Fibroblast of skin of back (primary cell): Measurements from ENCODE around the gene THBS3.
"Not testable (repeated sequence)": the region's sequence is repeated elsewhere in the genome, so short reads cannot be mapped to it uniquely, and the experiment has no call there.

ENCODE experiments used
- DNase-seq: peaks from one replicate; pipeline ENCODE4 v3.0.0-alpha.2; 2013

The THBS3 gene

DNA sequence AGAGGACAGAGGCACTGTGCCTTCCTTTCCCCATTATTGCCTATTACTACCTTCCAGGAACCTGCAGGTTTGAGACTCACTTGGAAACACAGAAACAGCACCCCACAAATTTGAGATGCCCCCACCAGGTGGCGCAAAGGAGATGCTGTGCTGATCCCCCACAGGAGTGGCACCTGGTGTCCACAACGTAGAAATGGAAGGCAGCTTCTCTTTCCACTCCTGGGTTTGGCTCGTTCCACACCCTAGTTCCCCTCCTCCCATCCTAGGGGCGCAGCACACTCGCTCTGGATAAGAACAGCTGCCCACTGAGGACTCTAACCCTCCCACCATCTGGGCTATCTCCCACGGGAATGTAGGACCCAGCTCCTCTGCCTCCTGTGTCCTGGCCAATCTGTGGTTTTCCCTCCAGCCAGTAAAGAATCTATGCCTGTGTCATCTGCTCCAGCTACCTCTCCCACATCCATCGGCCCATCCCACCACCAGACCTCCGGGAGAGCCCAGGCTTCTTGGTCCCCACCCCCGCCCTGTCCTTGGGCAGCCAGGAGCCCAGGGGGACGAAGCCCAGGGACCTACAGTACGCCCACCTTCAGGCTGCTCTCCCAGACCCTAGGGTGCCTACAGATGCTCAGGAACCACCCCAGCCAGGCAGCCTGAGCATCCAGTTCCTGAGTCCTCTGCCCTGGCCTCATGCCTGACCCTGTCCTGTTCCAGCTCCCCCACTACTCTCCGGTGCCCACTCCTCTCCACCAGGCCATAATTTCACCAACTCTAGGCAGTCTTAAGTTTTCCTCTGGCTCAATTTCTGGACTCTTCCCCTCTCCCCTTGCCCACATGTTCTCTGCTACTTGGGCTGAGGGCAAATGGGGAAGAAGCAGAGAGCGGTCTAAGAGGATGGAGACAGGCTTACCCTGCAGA lies 549 bp downstream of the THBS3 start:
- DNase-seq, result peak; percentile 77

DNA sequence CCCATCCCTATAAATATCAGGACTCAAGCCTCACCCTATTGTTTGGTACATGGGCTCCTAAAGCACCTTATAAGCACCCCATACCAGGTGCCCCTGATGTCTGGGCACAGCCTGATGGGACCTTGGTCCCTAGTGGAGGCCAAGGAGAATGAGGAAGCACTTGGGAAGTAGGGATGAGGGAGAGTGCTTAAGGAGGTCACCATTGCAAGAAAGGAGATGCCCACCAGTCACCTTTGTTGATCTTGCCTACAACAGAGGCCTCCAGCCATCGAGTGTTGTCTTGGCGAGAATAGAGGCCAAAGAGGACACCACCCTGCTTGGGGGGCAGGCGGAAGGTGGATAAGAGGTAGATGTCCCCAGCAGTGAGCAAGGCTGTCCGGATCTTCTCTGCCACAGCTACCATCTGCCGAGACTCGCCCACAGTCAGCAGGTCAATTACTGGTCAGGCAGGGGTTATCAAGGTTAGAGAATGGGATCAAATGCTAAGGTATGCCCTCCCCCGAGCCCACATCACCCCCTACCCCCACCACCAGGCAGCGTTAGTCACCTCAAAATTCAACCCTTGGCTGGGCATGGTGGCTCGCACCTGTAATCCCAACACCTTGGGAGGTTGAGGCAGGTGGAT lies 1.6 kb downstream of the THBS3 start:
- no peak for DNase-seq

DNA sequence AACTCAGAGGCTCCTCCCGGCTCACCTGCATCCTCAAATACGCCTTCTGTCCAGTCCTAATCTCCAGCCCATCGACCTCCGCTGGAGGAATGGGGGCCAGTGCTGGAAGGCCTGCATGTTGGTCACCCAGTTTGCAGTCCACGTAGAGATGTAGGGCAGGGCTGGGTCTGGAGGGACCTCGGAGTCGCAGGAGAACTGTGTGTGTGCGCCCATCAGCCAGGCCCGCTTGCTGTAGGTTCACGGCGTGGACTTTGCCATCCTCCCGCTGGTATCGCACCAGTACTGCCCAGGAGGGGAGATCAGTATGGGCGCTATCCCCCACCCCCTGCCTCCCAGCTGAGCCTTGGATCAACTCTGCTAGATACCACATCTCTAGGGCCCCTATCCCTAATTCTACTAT lies 2.7 kb downstream of the THBS3 start:
- DNase-seq, result no peak

DNA sequence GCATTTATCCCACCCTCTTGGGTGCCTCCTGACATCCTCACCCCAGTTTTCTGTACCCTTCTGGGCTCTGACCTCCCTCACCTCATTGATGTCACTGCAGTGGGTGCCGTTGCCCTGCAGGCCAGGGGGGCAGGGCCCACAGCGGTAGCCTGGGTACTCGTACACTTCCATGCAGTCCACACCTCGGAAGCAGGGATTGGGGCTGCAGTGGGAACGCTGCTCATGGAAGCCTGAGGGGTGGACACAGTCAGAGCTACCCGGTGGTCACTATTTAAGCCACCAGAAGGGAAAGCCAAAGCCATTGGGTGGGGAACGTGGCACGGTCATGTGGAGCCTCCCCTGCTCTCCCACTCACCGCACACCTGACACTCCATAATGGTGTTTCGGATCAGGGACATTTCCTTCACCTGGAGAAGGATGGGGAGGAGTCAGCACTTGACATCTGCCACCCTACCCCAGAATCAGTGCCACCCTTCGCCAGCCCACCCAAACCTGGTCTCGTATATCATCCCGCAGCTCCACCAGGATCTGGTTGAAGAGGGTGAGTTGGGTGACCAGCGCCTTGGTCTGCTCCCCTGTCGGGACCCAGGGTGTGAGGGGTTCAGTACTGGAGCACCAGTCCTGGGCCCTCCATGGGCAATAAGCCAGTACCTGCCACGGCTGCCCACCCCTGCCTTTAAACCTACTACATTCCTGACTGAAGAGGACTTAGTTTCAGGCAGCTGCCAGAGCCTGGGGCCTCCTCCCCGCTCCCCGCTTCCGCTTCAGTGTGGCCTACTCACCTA lies 4.8 kb downstream of the THBS3 start:
- DNase-seq, result no peak

DNA sequence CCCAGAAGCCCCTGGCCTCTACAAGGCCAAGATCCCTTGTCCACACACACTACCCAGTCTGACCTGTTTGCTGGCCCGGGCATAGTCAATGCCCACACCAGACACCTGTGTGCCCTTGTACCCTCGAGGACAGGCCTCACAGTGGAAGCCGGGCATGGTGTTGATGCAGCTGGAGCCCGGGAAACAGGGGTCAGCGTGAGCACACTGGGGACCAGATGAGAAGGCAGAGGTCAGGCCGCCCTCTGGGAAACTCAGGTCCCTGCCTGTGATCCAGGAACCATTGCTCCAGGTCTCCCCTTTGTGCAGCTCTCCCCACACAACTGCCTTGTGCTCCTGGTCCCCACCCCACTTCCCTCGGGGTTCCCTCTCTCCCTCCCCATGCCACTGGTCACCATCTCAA lies 5.5 kb downstream of the THBS3 start:
- no peak for DNase-seq

DNA sequence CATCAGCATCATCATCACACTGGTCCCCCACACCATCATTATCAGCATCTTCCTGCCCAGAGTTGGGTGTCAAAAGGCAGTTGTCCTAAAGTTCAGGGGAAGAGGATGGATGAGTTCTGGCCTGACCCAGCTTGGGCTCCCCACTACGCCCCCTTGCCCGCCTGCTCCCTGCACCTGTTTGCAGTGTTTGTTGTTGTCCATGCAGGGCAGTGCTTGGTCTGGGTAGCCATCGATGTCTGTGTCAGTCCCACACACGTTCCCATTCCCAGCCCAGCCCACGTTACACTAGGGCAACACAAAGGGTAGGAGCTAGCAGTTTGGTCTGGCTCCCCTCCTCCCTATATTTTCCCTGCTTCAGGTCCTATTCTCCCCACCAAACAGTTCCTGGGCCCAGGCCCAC lies 6.8 kb downstream of the THBS3 start:
- DNase-seq, result no peak

DNA sequence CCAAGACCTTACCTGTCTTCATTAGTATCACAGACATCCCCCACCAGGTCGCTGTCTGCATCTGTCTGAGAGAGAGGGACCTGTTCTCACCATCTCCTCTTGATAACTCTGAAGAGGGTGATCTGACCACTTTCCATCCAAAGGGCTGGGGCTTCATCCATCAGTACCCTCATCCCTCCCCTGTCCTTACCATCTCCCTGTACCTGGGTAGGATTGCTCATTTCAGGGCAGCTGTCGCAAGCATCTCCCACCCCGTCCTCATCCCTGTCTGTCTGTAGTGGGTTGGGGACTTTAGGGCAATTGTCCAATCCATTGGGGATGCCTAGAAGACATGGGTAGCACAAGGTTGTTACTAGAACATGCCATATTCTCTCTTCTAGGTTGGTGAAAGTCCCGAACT lies 7.9 kb downstream of the THBS3 start:
- DNase-seq, result no peak

DNA sequence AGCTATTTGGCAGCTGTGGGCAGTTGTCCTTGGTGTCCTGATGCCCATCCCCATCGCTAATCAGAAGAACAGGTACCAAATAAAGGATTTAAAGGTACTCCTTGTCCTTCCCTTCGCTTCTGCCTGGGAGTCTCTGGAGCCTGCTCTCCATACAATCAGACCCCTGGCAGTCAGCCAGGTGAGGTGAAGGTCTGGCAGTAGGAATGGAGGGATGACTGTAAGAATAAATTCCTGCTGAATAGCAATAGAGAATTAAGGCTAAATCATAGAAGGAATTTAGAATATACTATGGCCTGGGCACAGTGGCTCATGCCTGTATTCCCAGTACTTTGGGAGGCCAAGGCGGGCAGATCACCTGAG lies 9.2 kb downstream of the THBS3 start:
- no peak for DNase-seq

DNA sequence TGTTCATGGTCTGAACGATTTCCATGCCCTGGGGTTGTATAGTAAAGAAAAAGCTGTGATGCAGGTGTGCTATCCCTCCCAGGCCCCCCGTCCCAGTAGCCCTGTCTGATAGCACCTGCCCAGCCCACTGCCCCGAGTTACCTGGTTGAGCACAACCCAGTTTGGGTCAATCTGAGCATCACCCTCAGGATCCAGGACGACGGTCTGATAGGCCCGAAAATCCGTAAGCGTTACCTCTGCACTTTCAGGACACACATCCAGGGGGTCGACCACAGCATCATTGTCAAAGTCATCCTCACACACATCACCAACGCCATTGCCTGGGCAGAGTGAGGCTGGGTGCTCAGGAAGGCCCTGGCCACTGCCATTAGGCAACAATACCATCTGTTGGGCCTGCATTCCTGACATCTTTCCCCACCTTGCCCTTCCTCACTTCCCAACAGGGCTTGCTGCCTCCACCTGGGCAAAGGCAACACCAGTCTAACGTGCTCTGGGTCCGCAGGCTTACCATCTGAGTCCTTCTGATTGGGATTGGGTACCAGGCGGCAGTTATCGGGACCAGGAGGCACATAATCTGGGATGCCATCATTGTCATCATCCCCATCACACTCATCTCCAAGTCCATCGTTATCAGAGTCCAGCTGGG lies 9.7 kb downstream of the THBS3 start:
- DNase-seq, result no peak

DNA sequence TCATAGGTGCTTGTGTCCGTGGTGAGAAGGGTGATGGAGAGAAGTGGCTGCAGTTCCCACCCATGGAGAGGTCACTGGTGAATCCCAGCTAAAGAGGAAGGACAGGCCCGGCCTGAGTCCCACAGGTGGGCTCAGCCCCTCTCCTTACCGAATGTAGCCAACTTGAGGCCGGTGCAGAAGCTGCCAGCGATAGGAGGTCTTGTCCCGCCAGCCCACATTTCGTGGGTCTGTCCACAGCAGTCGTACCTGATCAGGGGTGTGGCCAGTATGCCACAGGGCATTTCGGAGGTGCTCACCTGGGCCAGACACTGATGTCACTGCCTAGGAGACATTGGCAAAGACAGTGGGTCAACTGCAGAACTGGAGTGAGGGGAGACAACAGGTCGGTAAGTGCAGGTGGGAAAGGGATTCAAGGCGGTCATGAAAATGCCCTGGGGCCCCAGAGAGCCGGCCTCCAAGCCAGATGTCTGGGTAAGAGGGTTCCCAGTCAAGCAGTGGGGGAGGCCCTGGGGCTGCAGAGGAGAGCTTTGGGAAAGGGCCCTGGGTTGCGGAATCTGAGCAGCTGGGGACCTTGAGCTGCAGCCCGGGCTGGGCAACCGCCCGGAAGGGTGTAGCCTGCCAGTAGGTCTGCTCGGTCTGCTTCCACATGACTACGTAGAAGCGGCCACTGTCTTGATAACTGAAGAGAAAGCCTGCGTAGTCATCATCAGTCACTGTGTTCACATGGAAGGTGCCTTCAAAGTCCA lies 10.6 kb downstream of the THBS3 start:
- no peak for DNase-seq

DNA sequence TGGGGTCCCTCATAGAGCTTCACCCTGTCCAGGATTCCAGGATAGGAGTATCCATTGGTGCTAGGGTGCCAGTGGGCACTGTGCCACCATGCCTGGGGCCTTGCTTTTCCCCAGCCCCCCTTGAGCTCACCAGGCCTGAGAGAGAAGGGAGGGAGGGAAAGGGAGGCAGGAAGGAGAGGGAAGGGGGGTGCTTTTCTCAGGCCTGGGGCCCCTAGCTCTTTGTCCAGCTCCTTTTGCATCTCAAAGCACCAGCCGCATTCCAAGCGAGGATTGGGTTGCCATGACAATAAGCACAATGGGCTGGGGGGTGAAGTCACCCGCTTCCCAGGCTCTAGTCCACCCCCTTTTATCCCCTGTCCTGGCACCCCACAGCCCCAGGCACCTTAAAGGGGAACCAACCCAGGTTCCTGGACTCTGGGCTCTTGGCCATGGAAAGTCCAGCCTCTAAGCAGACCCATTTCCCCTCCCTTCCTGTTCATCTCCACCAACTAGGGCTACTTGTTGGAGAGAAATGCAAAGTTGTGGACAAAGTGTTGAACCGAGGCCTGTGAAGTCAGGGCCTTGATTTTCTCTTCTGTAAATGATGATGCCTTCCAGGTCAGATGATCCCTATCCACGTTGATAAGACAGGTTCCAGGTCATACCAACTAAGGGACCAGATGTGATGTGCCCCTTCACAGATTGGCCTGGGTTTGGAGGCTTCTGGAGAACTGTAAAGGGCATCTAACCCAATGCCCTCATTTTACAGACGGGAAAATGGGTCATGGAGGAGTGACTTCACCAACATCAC lies 11.4 kb downstream of the THBS3 start:
- DNase-seq, result no peak

DNA sequence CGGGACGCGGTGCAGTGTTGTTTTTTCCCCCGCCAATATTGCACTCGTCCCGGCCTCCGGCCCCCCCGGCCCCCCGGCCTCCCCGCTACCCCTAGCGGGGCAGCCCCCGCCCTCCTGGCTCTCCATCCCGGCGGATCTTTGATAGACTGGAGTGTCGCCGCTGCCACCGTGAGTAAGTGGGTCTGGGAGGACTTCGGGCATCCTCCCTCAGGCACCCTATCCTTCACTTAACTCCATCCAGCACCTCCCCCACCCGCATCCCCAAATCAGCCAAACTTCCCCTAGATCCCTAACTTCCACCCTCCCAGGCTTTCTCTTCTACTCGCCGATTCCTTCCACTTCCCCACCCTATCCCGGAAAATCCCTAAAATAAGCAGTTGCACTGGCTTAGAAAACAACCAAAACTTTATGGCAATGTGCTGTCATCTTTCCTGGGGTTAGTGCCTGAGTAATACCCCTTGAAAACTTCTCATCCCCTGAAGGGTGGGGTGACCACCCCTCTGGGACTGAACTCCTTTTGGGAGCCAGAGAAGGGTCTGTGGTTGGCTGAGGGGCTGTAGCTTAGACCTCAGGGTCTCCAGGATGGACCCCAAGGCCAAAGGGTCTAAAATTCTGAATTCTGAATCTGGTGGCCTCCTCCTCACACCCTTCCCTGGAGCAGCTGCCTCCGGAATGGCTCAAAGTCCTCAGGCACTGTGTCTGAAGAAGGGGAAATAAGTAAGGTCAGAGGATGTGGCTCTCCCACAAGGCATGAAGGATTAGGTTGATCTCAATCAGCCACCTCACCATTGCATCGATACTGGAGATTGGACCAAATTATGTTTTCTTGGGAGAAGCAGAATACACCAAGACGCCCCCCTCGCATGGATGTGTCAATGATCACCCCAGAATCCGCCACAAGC lies 12.2 kb downstream of the THBS3 start:
- no peak for DNase-seq

DNA sequence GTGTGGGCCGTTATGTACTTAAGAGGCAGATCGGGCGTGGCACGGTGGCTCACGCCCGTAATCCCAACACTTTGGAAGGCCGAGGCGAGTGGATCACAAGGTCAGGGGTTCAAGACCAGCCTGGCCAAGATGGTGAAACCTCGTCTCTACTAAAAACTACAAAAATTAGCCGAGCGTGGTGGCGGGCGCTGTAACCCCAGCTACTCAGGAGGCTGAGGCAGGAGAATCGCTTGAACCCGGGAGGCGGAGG lies 13.8 kb downstream of the THBS3 start:
- not testable (repeated sequence) for DNase-seq

DNA sequence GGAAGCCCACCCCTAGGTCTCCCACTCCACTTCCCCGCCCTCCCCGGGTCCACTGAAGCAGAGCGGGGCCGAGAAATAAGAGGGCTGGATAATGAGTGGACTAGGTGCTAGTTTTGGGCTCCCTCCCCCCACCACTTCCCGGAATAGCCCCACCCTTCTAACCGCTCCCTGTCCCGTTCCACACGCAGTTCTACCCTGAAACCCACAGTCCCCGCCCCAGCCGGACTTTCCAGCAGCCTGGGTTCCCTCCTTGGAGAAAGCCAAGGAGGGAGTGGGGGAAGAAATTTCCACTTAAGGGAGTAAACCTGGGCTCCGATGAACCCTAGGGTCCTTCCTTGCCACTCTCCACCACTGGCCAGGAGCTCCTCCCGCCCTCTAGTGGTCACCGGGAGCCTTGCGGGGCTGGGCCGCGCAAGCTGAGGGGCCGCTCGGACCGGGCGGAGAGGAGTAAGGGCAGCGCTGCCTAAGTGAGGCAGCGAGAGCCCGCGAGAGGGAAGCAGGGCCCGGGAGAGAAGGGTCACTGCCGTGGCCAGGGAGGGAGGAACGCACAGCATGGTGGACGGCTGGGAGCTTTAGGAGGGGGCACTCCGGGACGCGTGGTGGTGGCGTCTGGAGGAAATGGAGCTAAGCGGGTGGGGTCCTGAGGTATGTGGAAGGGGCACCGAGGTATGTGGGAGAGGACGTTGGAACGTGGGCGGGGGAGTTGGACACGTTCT lies 14.3 kb downstream of the THBS3 start:
- DNase-seq, result peak; percentile 94

DNA sequence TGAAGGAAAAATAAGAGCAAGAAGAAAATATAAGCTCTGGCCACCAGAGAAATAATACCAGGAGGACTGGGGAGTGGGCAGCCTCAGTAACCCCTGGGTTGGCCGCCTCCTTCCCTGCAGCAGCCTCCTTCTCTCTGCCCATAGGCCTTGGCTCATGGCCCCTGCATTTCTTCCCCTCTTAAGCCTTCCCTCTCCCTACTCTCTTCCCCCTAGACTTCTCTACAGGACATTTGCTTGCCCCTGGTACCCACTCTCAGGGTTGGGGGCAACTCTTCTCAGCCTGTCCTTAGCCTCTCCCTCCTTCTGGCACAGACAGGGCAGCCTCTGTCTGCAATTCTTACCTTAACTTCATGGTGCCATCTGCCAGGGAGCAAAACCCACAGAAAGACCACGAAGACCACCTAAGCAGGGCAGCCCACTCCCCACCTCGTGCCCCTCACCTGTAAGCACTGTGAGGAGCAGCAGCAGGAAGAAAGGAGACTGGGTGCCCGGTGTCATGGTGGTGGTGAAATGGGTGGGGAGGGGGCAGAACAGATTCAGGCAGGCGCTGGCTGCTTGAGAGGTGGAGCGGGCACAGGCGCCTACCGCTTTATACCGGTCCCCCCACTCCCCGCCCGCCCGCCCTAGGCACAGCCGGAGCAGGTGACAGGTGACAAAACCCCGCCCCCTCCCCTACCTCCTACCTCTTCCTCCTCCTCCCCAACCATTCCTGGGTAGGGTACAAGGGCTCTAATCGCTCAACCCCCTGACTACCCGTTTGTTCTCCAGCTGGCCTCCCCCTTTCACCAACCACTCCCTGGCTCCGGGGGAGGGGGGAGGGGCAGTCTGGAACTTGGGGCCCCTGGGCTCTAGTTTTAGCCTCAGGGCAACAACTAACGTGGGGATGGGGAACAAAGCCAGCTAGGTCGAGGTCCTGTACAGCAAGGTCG lies 15.1 kb downstream of the THBS3 start:
- no peak for DNase-seq

DNA sequence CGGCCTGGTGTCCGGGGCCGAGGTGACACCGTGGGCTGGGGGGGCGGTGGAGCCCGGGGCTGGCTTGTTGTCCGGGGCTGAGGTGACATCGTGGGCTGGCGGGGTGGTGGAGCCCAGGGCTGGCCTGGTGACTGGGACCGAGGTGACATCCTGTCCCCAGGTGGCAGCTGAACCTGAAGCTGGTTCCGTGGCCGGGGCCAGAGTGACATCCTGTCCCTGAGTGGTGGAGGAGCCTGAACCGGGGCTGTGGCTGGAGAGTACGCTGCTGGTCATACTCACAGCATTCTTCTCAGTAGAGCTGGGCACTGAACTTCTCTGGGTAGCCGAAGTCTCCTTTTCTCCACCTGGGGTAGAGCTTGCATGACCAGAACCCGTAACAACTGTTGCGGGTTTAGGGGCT lies 15.8 kb downstream of the THBS3 start:
- DNase-seq, result no peak

DNA sequence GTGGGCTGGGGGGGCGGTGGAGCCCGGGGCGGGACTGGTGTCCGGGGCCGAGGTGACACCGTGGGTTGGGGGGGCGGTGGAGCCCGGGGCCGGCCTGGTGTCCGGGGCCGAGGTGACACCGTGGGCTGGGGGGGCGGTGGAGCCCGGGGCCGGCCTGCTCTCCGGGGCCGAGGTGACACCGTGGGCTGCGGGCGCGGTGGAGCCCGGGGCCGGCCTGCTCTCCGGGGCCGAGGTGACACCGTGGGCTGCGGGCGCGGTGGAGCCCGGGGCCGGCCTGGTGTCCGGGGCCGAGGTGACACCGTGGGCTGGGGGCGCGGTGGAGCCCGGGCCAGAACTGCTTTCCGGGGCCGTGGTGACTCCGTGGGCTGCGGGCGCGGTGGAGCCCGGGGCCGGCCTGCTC lies 17.8 kb downstream of the THBS3 start:
- not testable (repeated sequence) for DNase-seq

DNA sequence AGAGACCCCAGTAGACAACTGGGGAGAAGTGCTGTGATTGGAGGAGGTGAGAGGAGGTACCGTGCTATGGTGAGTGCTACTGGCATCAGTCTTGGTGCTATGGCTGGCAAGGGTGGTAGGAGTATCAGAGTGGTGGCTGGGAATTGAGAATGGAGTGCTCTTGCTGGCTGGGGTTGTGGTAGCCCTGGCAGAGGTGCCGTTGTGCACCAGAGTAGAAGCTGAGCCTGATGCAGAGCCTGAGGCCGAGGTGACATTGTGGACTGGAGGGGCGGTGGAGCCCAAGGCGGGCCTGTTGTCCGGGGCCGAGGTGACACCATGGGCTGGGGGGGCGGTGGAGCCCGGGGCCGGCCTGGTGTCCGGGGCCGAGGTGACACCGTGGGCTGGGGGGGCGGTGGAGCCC lies 19.4 kb downstream of the THBS3 start:
- DNase-seq, result no peak

DNA sequence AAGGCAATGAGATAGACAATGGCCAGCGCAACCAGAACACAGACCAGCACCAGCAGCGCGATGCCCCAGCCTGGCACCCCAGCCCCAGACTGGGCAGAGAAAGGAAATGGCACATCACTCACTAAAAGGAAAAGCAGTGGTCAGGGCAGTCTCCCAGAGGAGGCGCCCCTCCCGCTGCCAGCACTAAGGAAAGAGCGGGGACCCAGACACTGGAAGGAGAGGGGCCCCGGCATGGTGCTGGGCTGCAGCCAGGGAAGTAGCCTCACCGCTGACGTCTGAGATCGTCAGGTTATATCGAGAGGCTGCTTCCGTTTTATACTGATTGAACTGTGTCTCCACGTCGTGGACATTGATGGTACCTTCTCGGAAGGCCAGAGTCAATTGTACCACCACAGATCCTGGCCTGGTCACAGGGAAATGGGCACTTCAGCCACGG lies 20.2 kb downstream of the THBS3 start:
- DNase-seq, result no peak
